HUES6 (cell line): ENCODE data around the gene LDLRAD3.

ENCODE experiments used
- H3K27ac ChIP-seq: 2 replicates; pipeline ENCODE4 v1.7.0; 2013; ENCODE audit warnings: low read depth, mild to moderate bottlenecking, low read length, inconsistent platforms
- H3K27me3 ChIP-seq: 2 replicates; pipeline ENCODE4 v1.6.1; 2013; ENCODE audit warnings: low read length; ENCODE audit not compliant: control insufficient read depth, insufficient read depth
- H3K36me3 ChIP-seq: 2 replicates; pipeline ENCODE4 v1.6.1; 2013; ENCODE audit warnings: low read length; ENCODE audit not compliant: control insufficient read depth, insufficient read depth
- H3K4me1 ChIP-seq: 2 replicates; pipeline ENCODE4 v1.6.1; 2013; ENCODE audit warnings: low read length; ENCODE audit not compliant: control insufficient read depth, insufficient read depth
- H3K4me3 ChIP-seq: 2 replicates; pipeline ENCODE4 v1.5.1; 2013; ENCODE audit warnings: low read depth, low read length
- H3K9ac ChIP-seq: one replicate; pipeline ENCODE4 v1.6.1; 2013; ENCODE audit warnings: mild to moderate bottlenecking, low read length
- H3K9me3 ChIP-seq: 2 replicates; pipeline ENCODE4 v1.6.1; 2013; ENCODE audit warnings: low read depth, low read length; ENCODE audit not compliant: control insufficient read depth, insufficient read depth

LDLRAD3 gene

GRCh38 chr11:36280531-36280930 lies 336.7 kb downstream of the LDLRAD3 start:
- H3K9ac ChIP-seq = no peak overlapping the region
- no peak overlapping the region for H3K4me3 ChIP-seq
- no peaks in the 10 kb centered on the region for H3K27me3 ChIP-seq
- no peak overlapping the region for H3K27ac ChIP-seq
- H3K9me3 ChIP-seq = no peaks in the 10 kb centered on the region
- no peaks in the 10 kb centered on the region for H3K4me1 ChIP-seq
- no peaks in the 10 kb centered on the region for H3K36me3 ChIP-seq
